Gastrocnemius medialis (tissue), 4 donors: ENCODE data around the gene DENND6A.

ENCODE experiments used
- POLR2A ChIP-seq, 2 donors: fragments of 450-650 bp; IDR thresholded peaks; one replicate each; pipeline ENCODE4 v1.6.1; 2017; ENCODE audit warnings: antibody characterized with exemption in 2 of 2, mild to moderate bottlenecking in 2 of 2, moderate library complexity in 2 of 2
- TF ChIP-seq, protein P1 (sequence below), 5 experiments: fragments of 450-650 bp in 3 of 5; fragments of 200-600 bp in 2 of 5; sonication (generic) in 2 of 5; IDR thresholded peaks in 4 of 5; conservative IDR thresholded peaks in 1 of 5; 1 replicate in 4 of 5; 2 replicates in 1 of 5; pipeline ENCODE4 v1.5.1; 2016 to 2019; ENCODE audit warnings: antibody characterized with exemption in 5 of 5, mild to moderate bottlenecking in 3 of 5, moderate library complexity in 3 of 5

DNA sequence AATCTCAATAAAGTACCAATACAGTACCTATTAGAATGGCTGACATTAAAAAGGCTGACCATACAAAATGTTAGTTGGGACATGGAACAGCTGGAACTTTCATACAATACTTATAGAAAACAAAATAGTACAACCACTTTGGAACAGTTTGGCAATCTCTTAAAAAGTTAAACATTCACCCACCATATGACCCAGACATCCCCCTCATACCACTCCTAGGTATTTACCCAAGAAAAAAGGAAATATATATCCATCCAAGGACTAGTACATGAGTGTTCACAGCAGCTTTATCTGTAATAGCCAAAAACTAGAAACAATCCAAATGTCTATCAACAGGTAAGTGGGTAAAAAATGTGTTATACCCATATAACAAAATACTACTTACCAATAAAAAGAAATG, 70.5 kb downstream of the DENND6A start:
- TF ChIP-seq, protein P1, sequence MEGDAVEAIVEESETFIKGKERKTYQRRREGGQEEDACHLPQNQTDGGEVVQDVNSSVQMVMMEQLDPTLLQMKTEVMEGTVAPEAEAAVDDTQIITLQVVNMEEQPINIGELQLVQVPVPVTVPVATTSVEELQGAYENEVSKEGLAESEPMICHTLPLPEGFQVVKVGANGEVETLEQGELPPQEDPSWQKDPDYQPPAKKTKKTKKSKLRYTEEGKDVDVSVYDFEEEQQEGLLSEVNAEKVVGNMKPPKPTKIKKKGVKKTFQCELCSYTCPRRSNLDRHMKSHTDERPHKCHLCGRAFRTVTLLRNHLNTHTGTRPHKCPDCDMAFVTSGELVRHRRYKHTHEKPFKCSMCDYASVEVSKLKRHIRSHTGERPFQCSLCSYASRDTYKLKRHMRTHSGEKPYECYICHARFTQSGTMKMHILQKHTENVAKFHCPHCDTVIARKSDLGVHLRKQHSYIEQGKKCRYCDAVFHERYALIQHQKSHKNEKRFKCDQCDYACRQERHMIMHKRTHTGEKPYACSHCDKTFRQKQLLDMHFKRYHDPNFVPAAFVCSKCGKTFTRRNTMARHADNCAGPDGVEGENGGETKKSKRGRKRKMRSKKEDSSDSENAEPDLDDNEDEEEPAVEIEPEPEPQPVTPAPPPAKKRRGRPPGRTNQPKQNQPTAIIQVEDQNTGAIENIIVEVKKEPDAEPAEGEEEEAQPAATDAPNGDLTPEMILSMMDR (IDR thresholded peaks at IDR 0.05 in 4 of 5, conservative IDR thresholded peaks at IDR 0.05 in 1 of 5), result no peak
- no peak for TF ChIP-seq POLR2A (IDR thresholded peaks at IDR 0.05)
